Activated B cell treated with CpG ODN at 0.5 μM for 24 hours (primary cell): ENCODE data around the gene CDC20. TPM values are rescaled to one million over a fixed set of nuclear protein-coding genes. Genes with fewer than 3 reads are reported as not detected.

Experiments used
- ATAC-seq: fragments of 200-7000 bp; cut with Tn5 transposase; one replicate; pipeline ENCODE4 v1.10.0; 2021; ENCODE audit warnings: low read depth, mild to moderate bottlenecking, moderate library complexity
- CTCF ChIA-PET: fragments of 350-600 bp; sonication (Branson Sonifier 250); formaldehyde crosslinking; loops from one replicate; lab custom pipeline; 2021; ENCODE audit warnings: antibody characterized with exemption; lab: Charles Lee
- POLR2A ChIA-PET: fragments of 350-600 bp; sonication (Branson Sonifier 250); formaldehyde crosslinking; loops from one replicate; lab custom pipeline; 2021; ENCODE audit warnings: antibody characterized with exemption; lab: Charles Lee
- DNase-seq: peaks from one replicate; pipeline ENCODE4 v3.0.0; 2022
- H3K27ac Mint-ChIP-seq: one replicate; pipeline ENCODE4 v1.8.0; 2020; ENCODE audit warnings: mixed read lengths
- H3K27me3 Mint-ChIP-seq: one replicate; pipeline ENCODE4 v1.8.0; 2021; ENCODE audit warnings: mixed read lengths
- H3K36me3 Mint-ChIP-seq: one replicate; pipeline ENCODE4 v1.8.0; 2021; ENCODE audit warnings: low read depth, mixed read lengths
- H3K4me1 Mint-ChIP-seq: one replicate; pipeline ENCODE4 v1.8.0; 2021; ENCODE audit warnings: mixed read lengths
- H3K4me3 Mint-ChIP-seq: one replicate; pipeline ENCODE4 v1.8.0; 2020; ENCODE audit warnings: mild to moderate bottlenecking, mixed read lengths
- H3K9me3 Mint-ChIP-seq: one replicate; pipeline ENCODE4 v1.8.0; 2020; ENCODE audit warnings: mixed read lengths
- CTCF ChIP-seq: fragments of 200-600 bp; IDR thresholded peaks from one replicate; pipeline ENCODE4 v1.8.0; 2022; ENCODE audit warnings: antibody characterized with exemption, mild to moderate bottlenecking
- intact Hi-C: fragments of 100-400 bp; cut with micrococcal nuclease; formaldehyde crosslinking; loops from one replicate; pipeline ENCODE4 v1.15.1; 2024
- total RNA-seq: library from RNA; stranded (reverse); gene quantifications from 2 replicates; pipeline ENCODE4 v1.2.3, GENCODE V29; 2022

CDC20 gene
- total RNA-seq, 1 donor from 2014 or later = 4.2 TPM

DNA sequence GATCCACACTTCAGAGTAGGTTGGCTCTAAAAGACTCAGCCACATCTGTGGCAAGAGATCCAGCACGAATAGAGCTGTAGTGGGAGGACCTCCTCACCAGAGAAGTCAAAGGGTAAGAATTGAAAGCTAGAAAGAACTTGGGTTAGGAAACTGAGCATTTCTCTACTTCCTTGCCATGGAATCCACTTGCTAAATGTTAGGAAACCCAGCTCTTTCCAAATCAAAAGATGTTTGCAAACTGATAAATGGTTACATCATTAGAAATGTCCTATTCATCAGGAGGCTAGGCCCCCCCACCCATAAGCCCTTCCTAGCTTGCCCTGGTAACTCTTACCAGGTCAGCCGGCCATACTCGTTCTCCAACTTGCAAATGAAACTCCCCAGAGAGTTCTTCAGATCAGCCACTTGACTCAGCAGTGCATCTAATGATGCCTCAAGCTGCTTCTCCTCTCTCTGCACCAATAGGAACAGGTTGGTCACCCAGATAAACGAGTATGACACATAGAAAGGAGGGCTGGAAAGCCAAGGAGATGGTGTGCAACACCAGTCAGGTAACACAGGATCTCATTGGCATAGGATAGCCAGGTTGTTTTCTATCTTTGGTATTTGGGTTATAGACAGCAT, 29.3 kb downstream of the CDC20 start:
- intact Hi-C loops = loop anchor here (2.0 kb wide), 1 partner anchor 39 kb away; no protein-coding TSS in a partner anchor
- no peaks in the 10 kb centered on the region for H3K9me3 Mint-ChIP-seq
- peak overlapping the region; percentile 99 for H3K4me3 Mint-ChIP-seq
- CTCF ChIA-PET = interaction anchor here (1.6 to 3.5 kb wide), 2 partner anchors 26 to 161 kb away, joined by 4 to 10 read pairs; no protein-coding TSS in a partner anchor
- POLR2A ChIA-PET = interaction anchor here (1.1 to 4.5 kb wide), 3 partner anchors 20 to 100 kb away, joined by 3 to 76 read pairs (median 16); partner anchors contain the start of genes CDC20 and ELOVL1
- TF ChIP-seq CTCF = no peak
- H3K36me3 Mint-ChIP-seq = peaks cover 57% of the 10 kb centered on the region
- no peak overlapping the region for H3K27ac Mint-ChIP-seq
- H3K27me3 Mint-ChIP-seq = no peaks in the 10 kb centered on the region
- DNase-seq (no peak), ATAC-seq (no peak)
- peaks cover 36% of the 10 kb centered on the region for H3K4me1 Mint-ChIP-seq

DNA sequence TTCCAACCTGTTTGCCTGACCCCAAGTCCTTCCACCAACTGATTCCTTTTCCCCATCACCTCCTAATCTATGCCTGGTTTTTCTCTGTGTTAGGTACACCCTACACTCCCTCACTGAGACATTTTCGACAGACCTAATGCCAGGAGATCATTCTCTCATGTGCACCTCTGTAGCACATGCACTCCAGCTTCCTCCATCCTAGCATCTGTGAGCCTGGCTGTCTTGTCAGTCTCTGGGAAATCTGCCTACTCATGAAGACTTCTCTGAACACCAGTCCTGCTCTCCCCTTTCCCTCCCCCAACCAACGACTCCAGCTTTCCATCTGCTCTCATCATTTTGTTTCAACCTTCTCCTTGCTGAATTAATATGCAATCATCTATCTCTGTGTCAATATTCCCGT, 29.8 kb downstream of the CDC20 start:
- no peak for ATAC-seq
- H3K4me1 Mint-ChIP-seq = peaks cover 38% of the 10 kb centered on the region

DNA sequence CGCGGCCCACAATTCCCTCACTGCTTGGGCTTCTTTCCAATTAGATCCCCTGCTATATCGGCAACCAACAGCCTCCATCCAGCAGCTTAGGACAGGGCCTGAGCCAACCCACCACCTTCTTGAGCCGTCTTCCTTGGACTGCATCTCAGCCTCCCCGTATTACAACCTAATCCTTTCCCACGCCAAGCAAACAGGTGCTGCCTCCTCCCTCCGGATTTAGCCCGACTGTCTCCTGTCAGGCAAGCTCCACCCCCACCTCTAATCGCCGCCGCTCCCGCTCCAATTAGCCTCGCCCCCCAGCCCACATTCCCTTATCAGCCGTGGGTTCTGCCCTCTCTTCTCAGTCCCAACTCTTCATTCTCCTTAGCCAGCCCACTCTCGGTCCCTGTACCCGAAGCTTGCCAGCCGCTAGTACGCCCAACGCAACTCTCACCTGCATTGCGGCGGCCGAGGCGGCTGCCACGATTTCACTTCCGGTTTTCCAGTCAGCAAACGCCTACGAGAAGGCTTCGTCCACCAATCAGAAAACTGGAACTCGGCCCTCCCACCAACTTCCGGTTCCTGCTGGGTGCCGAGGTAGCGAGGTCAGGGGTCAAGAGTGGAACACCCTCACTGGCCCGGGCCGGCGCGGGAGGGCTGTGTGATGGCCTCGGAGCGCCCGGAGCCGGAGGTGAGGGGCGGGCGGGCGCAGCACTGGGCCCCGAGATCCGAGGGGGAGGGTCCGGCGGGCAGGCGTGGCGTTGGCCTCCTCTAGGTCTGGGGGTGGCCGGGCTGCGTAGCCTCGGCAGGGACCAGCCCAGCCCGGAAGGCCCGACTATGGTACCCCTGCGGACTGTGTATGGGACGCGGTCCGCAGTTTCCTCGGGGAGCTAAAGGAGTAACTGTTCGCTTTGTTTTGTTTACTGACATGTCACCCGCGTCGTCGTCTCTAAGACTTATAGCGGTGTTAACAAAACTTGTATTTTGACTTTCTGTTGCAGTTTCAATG, 30.8 kb downstream of the CDC20 start, which contains the start of the genes MED8 and SZT2:
TSS of gene MED8 (minus strand) at position 475 of the 988 bp plus-strand sequence. CDS start at position 439, 36 bp downstream.
TSS of gene SZT2 (plus strand) at position 574 of the 988 bp plus-strand sequence. CDS start at position 644, 70 bp downstream.
- ChIA-PET CTCF (interaction anchor here (1.3 to 3.5 kb wide), 5 partner anchors 21 to 163 kb away, joined by 3 to 12 read pairs (median 4); no protein-coding TSS in a partner anchor), POLR2A (interaction anchor here (0.5 to 4.5 kb wide), 11 partner anchors 11 to 1132 kb away, joined by 3 to 76 read pairs (median 3); partner anchors contain the start of genes CDC20, ELOVL1 and KDM4A)
- DNase-seq (peak; percentile 90), ATAC-seq (peak; percentile 91)
- H3K4me3 Mint-ChIP-seq = peak within 1 kb of the TSS; percentile 99
- H3K27ac Mint-ChIP-seq = peak within 1 kb of the TSS; percentile 91
- H3K4me1 Mint-ChIP-seq = peaks cover 38% of the 10 kb centered on the region
- intact Hi-C loops = loop anchor here (1.0 to 2.0 kb wide), 4 partner anchors 21 to 151 kb away; partner anchors contain the start of genes CDC20 and ELOVL1
- H3K9me3 Mint-ChIP-seq = no peaks in the 10 kb centered on the region
- no peak for TF ChIP-seq CTCF
- H3K36me3 Mint-ChIP-seq = peaks cover 47% of the 10 kb centered on the region
- H3K27me3 Mint-ChIP-seq = no peaks in the 10 kb centered on the region

More for the DNA sequence above, 29.8 kb downstream of the CDC20 start:
- Mint-ChIP-seq H3K27ac (no peak overlapping the region), H3K27me3 (no peaks in the 10 kb centered on the region), H3K4me3 (peak overlapping the region; percentile 99), H3K9me3 (no peaks in the 10 kb centered on the region), H3K36me3 (peaks cover 54% of the 10 kb centered on the region)
- intact Hi-C loops = loop anchor here (1.0 to 2.0 kb wide), 4 partner anchors 20 to 150 kb away; partner anchors contain the start of genes CDC20 and ELOVL1
- ChIA-PET POLR2A (interaction anchor here (0.8 to 4.5 kb wide), 4 partner anchors 21 to 100 kb away, joined by 3 to 76 read pairs (median 10); partner anchors contain the start of genes CDC20 and ELOVL1), CTCF (interaction anchor here (1.3 to 3.5 kb wide), 4 partner anchors 20 to 162 kb away, joined by 3 to 10 read pairs (median 4); no protein-coding TSS in a partner anchor)
- TF ChIP-seq CTCF = no peak
- DNase-seq = no peak

- DNase-seq (no peak), ATAC-seq (no peak)
- no peak overlapping the region for H3K4me3 Mint-ChIP-seq
- intact Hi-C loops = no loop called here
- H3K27me3 Mint-ChIP-seq = no peaks in the 10 kb centered on the region
- peaks cover 43% of the 10 kb centered on the region for H3K4me1 Mint-ChIP-seq
- H3K36me3 Mint-ChIP-seq = peaks cover 37% of the 10 kb centered on the region
- POLR2A ChIA-PET = interaction anchor here (1.1 kb wide), 1 partner anchor 34 kb away, joined by 5 read pairs; the partner anchor contains the start of gene CDC20
- no peak overlapping the region for H3K27ac Mint-ChIP-seq
- TF ChIP-seq CTCF = no peak
- CTCF ChIA-PET = no interaction called here
- no peaks in the 10 kb centered on the region for H3K9me3 Mint-ChIP-seq
Measured at GRCh38 chr1:43392702-43393101, 33.9 kb downstream of the CDC20 start.
